BLaER1 treated with 17β-estradiol and CSF1 and Interleukin-3, amounts not matched to agents 10 nM and 100 nM (cell line): ENCODE data around the gene ADARB2.
A peak's percentile ranks its signal among the peaks of the same experiment; 100 is the strongest.
"Not testable (repeated sequence)": the region's sequence is repeated elsewhere in the genome, so short reads cannot be mapped to it uniquely, and the experiment has no call there.

Experiments
- H3K27ac ChIP-seq, 11 experiments: shearing (Covaris generic); formaldehyde crosslinking; 2 replicates each; pipeline ENCODE4 v1.8.1; 2022
- H3K27me3 ChIP-seq, 11 experiments: shearing (Covaris generic); formaldehyde crosslinking; 2 replicates each; pipeline ENCODE4 v1.8.1; 2022
- H3K36me3 ChIP-seq, 11 experiments: shearing (Covaris generic); formaldehyde crosslinking; 2 replicates each; pipeline ENCODE4 v1.8.1; 2022
- H3K4me1 ChIP-seq, 10 experiments: shearing (Covaris generic); formaldehyde crosslinking; 2 replicates each; pipeline ENCODE4 v1.8.1; 2022
- H3K4me2 ChIP-seq, 11 experiments: shearing (Covaris generic); formaldehyde crosslinking; 2 replicates each; pipeline ENCODE4 v1.8.1; 2022
- H3K4me3 ChIP-seq, 10 experiments: shearing (Covaris generic); formaldehyde crosslinking; 2 replicates each; pipeline ENCODE4 v1.8.1; 2022
- H3K9ac ChIP-seq, 11 experiments: shearing (Covaris generic); formaldehyde crosslinking; 2 replicates each; pipeline ENCODE4 v1.8.1; 2022
- H3K9me3 ChIP-seq, 11 experiments: shearing (Covaris generic); formaldehyde crosslinking; replicated peaks in 1 of 11; 2 replicates each; pipeline ENCODE4 v1.8.1; 2022
- H4K20me1 ChIP-seq, 11 experiments: shearing (Covaris generic); formaldehyde crosslinking; 2 replicates each; pipeline ENCODE4 v1.8.1; 2022
- Cebpa-rat ChIP-seq, 11 experiments: shearing (Covaris generic); IDR thresholded peaks; 2 replicates each; pipeline ENCODE4 v1.8.1; 2022

The ADARB2 gene

GRCh38 chr10:1538121-1538520, 199.2 kb downstream of the ADARB2 start:
- Histone ChIP-seq H4K20me1 (peaks cover 0 to 4% (median 0%) of the 10 kb centered on the region in 11 experiments; a peak in 1 of 22 replicates), H3K27me3 (peaks cover 0 to 5% (median 0%) of the 10 kb centered on the region in 11 experiments; a peak in 1 of 22 replicates), H3K27ac (no peak overlapping the region), H3K9me3 (peaks cover 4 to 8% (median 4%) of the 10 kb centered on the region in 11 experiments; a peak in 17 of 22 replicates), H3K9ac (no peak overlapping the region), H3K36me3 (no peaks in the 10 kb centered on the region), H3K4me3 (no peak overlapping the region), H3K4me2 (no peak overlapping the region), H3K4me1 (peaks cover 0 to 22% (median 7%) of the 10 kb centered on the region in 10 experiments; a peak in 14 of 20 replicates)
- no peak for TF ChIP-seq Cebpa-rat (IDR thresholded peaks at IDR 0.05)

GRCh38 chr10:1537449-1537848, 199.9 kb downstream of the ADARB2 start:
- not testable (repeated sequence) for H3K4me3 ChIP-seq, H3K9ac ChIP-seq, H3K9me3 ChIP-seq, H4K20me1 ChIP-seq, H3K36me3 ChIP-seq, H3K4me2 ChIP-seq, H3K27ac ChIP-seq
- Histone ChIP-seq H3K4me1 (peaks cover 0 to 29% (median 14%) of the 10 kb centered on the region in 10 experiments; a peak in 15 of 20 replicates), H3K27me3 (peaks cover 0 to 11% (median 0%) of the 10 kb centered on the region in 11 experiments; a peak in 8 of 22 replicates)

- Histone ChIP-seq H3K36me3 (no peaks in the 10 kb centered on the region), H3K27ac (no peak overlapping the region), H3K9ac (no peak overlapping the region), H3K4me1 (peaks cover 0 to 40% (median 23%) of the 10 kb centered on the region in 10 experiments; a peak in 15 of 20 replicates), H3K4me3 (no peak overlapping the region), H3K4me2 (no peak overlapping the region), H3K9me3 (no peaks in the 10 kb centered on the region), H4K20me1 (peaks cover 0 to 9% (median 0%) of the 10 kb centered on the region in 11 experiments; a peak in 2 of 22 replicates), H3K27me3 (peaks cover 0 to 20% (median 0%) of the 10 kb centered on the region in 11 experiments; a peak in 8 of 22 replicates)
- TF ChIP-seq Cebpa-rat (IDR thresholded peaks at IDR 0.05) = no peak
Observed at GRCh38 chr10:1536341-1536740, 201.0 kb downstream of the ADARB2 start.

GRCh38 chr10:1535301-1535965, 201.9 kb downstream of the ADARB2 start:
- no peak overlapping the region for H3K27ac ChIP-seq
- no peak overlapping the region for H3K4me2 ChIP-seq
- H3K36me3 ChIP-seq = no peaks in the 10 kb centered on the region
- H4K20me1 ChIP-seq = peaks cover 0 to 9% (median 0%) of the 10 kb centered on the region in 11 experiments; a peak in 2 of 22 replicates
- H3K9ac ChIP-seq = no peak overlapping the region
- H3K9me3 ChIP-seq = no peaks in the 10 kb centered on the region; a peak in 1 of 22 replicates
- no peak overlapping the region for H3K4me3 ChIP-seq
- peaks cover 0 to 45% (median 26%) of the 10 kb centered on the region in 10 experiments; a peak in 15 of 20 replicates for H3K4me1 ChIP-seq
- H3K27me3 ChIP-seq = peaks cover 0 to 20% (median 0%) of the 10 kb centered on the region in 11 experiments; a peak in 8 of 22 replicates
- TF ChIP-seq Cebpa-rat (IDR thresholded peaks at IDR 0.05) = no peak

- Histone ChIP-seq H3K9ac (no peak overlapping the region), H3K4me1 (peaks cover 0 to 41% (median 26%) of the 10 kb centered on the region in 10 experiments; a peak in 15 of 20 replicates), H3K4me2 (no peak overlapping the region; a peak in 1 of 22 replicates), H3K4me3 (no peak overlapping the region), H3K27me3 (peaks cover 0 to 20% (median 0%) of the 10 kb centered on the region in 11 experiments; a peak in 8 of 22 replicates), H3K9me3 (peaks cover 0 to 2% (median 0%) of the 10 kb centered on the region in 11 experiments; a peak in 3 of 22 replicates), H3K27ac (no peak overlapping the region), H4K20me1 (peaks cover 0 to 9% (median 0%) of the 10 kb centered on the region in 11 experiments; a peak in 2 of 22 replicates), H3K36me3 (no peaks in the 10 kb centered on the region)
- TF ChIP-seq Cebpa-rat (IDR thresholded peaks at IDR 0.05) = no peak
Observed at GRCh38 chr10:1534820-1535219, 202.5 kb downstream of the ADARB2 start.

GRCh38 chr10:1532636-1533035, 204.7 kb downstream of the ADARB2 start:
- peak overlapping the region in 9 of 11 experiments; percentile 28 to 91 (median 76); a peak in 17 of 22 replicates for H3K4me2 ChIP-seq
- peaks cover 0 to 34% (median 26%) of the 10 kb centered on the region in 10 experiments; a peak in 15 of 20 replicates for H3K4me1 ChIP-seq
- no peak for TF ChIP-seq Cebpa-rat (IDR thresholded peaks at IDR 0.05)
- H3K27ac ChIP-seq = no peak overlapping the region
- H3K27me3 ChIP-seq = peaks cover 0 to 20% (median 0%) of the 10 kb centered on the region in 11 experiments; a peak in 8 of 22 replicates
- no peak overlapping the region for H3K4me3 ChIP-seq
- no peak overlapping the region for H3K9ac ChIP-seq
- peaks cover 0 to 8% (median 0%) of the 10 kb centered on the region in 11 experiments; a peak in 5 of 22 replicates for H3K9me3 ChIP-seq
- peaks cover 0 to 8% (median 0%) of the 10 kb centered on the region in 11 experiments; a peak in 2 of 22 replicates for H4K20me1 ChIP-seq
- H3K36me3 ChIP-seq = no peaks in the 10 kb centered on the region

GRCh38 chr10:1531883-1532597, 205.3 kb downstream of the ADARB2 start:
- Histone ChIP-seq H3K4me2 (peak overlapping the region in 9 of 11 experiments; percentile 28 to 91 (median 76); a peak in 17 of 22 replicates), H3K27me3 (peaks cover 0 to 20% (median 0%) of the 10 kb centered on the region in 11 experiments; a peak in 8 of 22 replicates), H3K9ac (no peak overlapping the region), H4K20me1 (peaks cover 0 to 8% (median 0%) of the 10 kb centered on the region in 11 experiments; a peak in 2 of 22 replicates), H3K36me3 (no peaks in the 10 kb centered on the region), H3K4me3 (no peak overlapping the region), H3K4me1 (peaks cover 0 to 34% (median 26%) of the 10 kb centered on the region in 10 experiments; a peak in 15 of 20 replicates), H3K27ac (no peak overlapping the region), H3K9me3 (peaks cover 0 to 8% (median 0%) of the 10 kb centered on the region in 11 experiments; a peak in 5 of 22 replicates)
- TF ChIP-seq Cebpa-rat (IDR thresholded peaks at IDR 0.05) = no peak

GRCh38 chr10:1530871-1531517, 206.3 kb downstream of the ADARB2 start:
- no peak for TF ChIP-seq Cebpa-rat (IDR thresholded peaks at IDR 0.05)
- Histone ChIP-seq H3K27ac (no peak overlapping the region), H3K36me3 (no peaks in the 10 kb centered on the region), H3K4me3 (no peak overlapping the region), H3K9ac (no peak overlapping the region), H3K27me3 (peaks cover 0 to 20% (median 0%) of the 10 kb centered on the region in 11 experiments; a peak in 8 of 22 replicates), H3K9me3 (peaks cover 0 to 8% (median 0%) of the 10 kb centered on the region in 11 experiments; a peak in 5 of 22 replicates), H3K4me2 (peak overlapping the region in 7 of 11 experiments; percentile 9 to 91 (median 79); a peak in 10 of 22 replicates), H4K20me1 (peaks cover 0 to 8% (median 0%) of the 10 kb centered on the region in 11 experiments; a peak in 2 of 22 replicates), H3K4me1 (peaks cover 0 to 34% (median 28%) of the 10 kb centered on the region in 10 experiments; a peak in 15 of 20 replicates)
